Loucy (cell line): ENCODE results near the gene CCDC134.

Experiments used
- H2AFZ ChIP-seq: fragments of 200-600 bp; sonication (generic); 2 replicates; pipeline ENCODE4 v1.6.0; 2016; ENCODE audit warnings: antibody characterized with exemption, mild to moderate bottlenecking, low read length, moderate library complexity
- H3F3A ChIP-seq: fragments of 200-600 bp; 2 replicates; pipeline ENCODE4 v1.6.0; 2016; ENCODE audit warnings: antibody characterized with exemption, low read depth, mild to moderate bottlenecking
- H3K27me3 ChIP-seq: fragments of 200-600 bp; sonication (generic); 2 replicates; pipeline ENCODE4 v1.6.1; 2014; ENCODE audit warnings: low read length, mild to moderate bottlenecking; ENCODE audit not compliant: insufficient read depth, poor library complexity, severe bottlenecking
- H3K36me3 ChIP-seq: fragments of 200-600 bp; sonication (generic); 2 replicates; pipeline ENCODE4 v1.6.1; 2016; ENCODE audit warnings: low read length; ENCODE audit not compliant: insufficient read depth
- H3K4me1 ChIP-seq: fragments of 200-600 bp; sonication (generic); 2 replicates; pipeline ENCODE4 v1.5.1; 2014; ENCODE audit warnings: low read length, mild to moderate bottlenecking; ENCODE audit not compliant: insufficient read depth, poor library complexity, severe bottlenecking
- H3K4me2 ChIP-seq: fragments of 200-600 bp; sonication (generic); 2 replicates; pipeline ENCODE4 v1.6.0; 2014; ENCODE audit warnings: antibody characterized with exemption, low read length, low read depth, mild to moderate bottlenecking; ENCODE audit not compliant: poor library complexity, severe bottlenecking
- H3K4me3 ChIP-seq: fragments of 200-600 bp; sonication (generic); 2 replicates; pipeline ENCODE4 v1.5.1; 2014; ENCODE audit warnings: low read length, mild to moderate bottlenecking, mixed read lengths; ENCODE audit not compliant: poor library complexity, severe bottlenecking
- H3K79me2 ChIP-seq: fragments of 200-600 bp; sonication (generic); 2 replicates; pipeline ENCODE4 v1.6.1; 2014; ENCODE audit warnings: low read length; ENCODE audit not compliant: insufficient read depth
- H3K9ac ChIP-seq: fragments of 200-600 bp; sonication (generic); 2 replicates; pipeline ENCODE4 v1.6.0; 2014; ENCODE audit warnings: mild to moderate bottlenecking, low read depth, low read length, moderate library complexity; ENCODE audit not compliant: poor library complexity, severe bottlenecking
- H3K9me2 ChIP-seq: fragments of 200-600 bp; sonication (generic); replicated peaks from 2 replicates; pipeline ENCODE4 v1.6.1; 2016; ENCODE audit warnings: low read depth, low read length, mixed read lengths
- H3K9me3 ChIP-seq: fragments of 200-600 bp; sonication (generic); 2 replicates; pipeline ENCODE4 v1.6.1; 2014; ENCODE audit warnings: mild to moderate bottlenecking, antibody characterized with exemption, low read length, low read depth; ENCODE audit not compliant: insufficient read depth
- H4K20me1 ChIP-seq: fragments of 200-600 bp; sonication (generic); 2 replicates; pipeline ENCODE4 v1.6.0; 2014; ENCODE audit warnings: antibody characterized with exemption, low read length, mild to moderate bottlenecking; ENCODE audit not compliant: insufficient read depth, poor library complexity, severe bottlenecking
- EZH2phosphoT487 ChIP-seq: fragments of 200-600 bp; IDR thresholded peaks from 2 replicates; pipeline ENCODE4 v1.6.1; 2018; ENCODE audit warnings: antibody characterized with exemption, mild to moderate bottlenecking, moderate library complexity, borderline replicate concordance
- TF ChIP-seq, protein P1 (sequence below): fragments of 200-600 bp; sonication (generic); conservative IDR thresholded peaks from 2 replicates; pipeline ENCODE4 v1.5.1; 2014; ENCODE audit warnings: mild to moderate bottlenecking, antibody characterized with exemption, low read length

CCDC134 gene

DNA sequence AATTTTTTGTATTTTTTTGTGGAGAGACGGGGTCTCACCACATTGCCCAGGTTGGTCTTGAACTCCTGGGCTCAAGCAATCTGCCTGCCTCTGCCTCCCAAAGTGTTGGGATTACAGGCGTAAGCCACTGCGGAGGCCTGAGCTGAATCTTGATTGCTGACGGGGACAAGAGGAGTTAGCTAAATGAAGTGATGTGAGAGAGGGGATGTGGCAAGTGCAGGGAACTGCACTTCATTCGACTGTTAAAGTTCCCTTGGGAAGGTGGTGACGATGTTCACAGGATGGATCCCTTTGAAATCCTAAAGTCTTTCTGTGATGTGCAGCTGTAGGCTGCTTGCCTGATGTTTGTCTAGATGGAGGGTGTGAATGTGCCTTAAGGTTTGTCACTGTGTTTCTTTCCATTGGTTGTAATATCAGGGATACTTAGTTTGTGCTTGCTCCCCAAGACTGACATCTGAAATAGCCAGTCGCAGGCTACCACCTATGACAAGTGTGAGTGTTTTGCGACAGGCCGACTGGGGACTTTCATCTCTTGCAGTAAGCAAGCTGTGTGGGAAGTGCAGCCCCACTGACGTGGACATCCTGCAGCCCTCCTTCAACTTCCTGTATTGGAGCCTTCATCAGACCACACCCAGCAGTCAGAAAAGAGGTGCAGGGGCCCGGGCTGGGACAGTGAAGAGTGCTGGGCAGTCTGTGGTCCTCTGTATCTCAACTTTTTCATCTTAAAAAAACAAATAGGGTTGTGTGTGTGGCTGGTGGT is 19.6 kb upstream of the CCDC134 start:
- no peaks in the 10 kb centered on the region for H4K20me1 ChIP-seq
- H3K4me1 ChIP-seq, result peaks cover 24% of the 10 kb centered on the region
- H3K4me3 ChIP-seq, result peak overlapping the region; percentile 74
- H3K9me2 ChIP-seq, result no peaks in the 10 kb centered on the region
- no peaks in the 10 kb centered on the region; the same call in 1 of the 2 replicates for H3K79me2 ChIP-seq
- no peak for TF ChIP-seq EZH2phosphoT487
- TF ChIP-seq, protein P1, sequence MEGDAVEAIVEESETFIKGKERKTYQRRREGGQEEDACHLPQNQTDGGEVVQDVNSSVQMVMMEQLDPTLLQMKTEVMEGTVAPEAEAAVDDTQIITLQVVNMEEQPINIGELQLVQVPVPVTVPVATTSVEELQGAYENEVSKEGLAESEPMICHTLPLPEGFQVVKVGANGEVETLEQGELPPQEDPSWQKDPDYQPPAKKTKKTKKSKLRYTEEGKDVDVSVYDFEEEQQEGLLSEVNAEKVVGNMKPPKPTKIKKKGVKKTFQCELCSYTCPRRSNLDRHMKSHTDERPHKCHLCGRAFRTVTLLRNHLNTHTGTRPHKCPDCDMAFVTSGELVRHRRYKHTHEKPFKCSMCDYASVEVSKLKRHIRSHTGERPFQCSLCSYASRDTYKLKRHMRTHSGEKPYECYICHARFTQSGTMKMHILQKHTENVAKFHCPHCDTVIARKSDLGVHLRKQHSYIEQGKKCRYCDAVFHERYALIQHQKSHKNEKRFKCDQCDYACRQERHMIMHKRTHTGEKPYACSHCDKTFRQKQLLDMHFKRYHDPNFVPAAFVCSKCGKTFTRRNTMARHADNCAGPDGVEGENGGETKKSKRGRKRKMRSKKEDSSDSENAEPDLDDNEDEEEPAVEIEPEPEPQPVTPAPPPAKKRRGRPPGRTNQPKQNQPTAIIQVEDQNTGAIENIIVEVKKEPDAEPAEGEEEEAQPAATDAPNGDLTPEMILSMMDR, result no peak
- H3K9me3 ChIP-seq, result no peaks in the 10 kb centered on the region
- peak overlapping the region; percentile 75 for H3K9ac ChIP-seq
- H3F3A ChIP-seq, result no peaks in the 10 kb centered on the region
- H2AFZ ChIP-seq, result peak overlapping the region; percentile 85
- H3K27me3 ChIP-seq, result no peaks in the 10 kb centered on the region
- H3K4me2 ChIP-seq, result peak overlapping the region; percentile 77
- H3K36me3 ChIP-seq, result no peaks in the 10 kb centered on the region

DNA sequence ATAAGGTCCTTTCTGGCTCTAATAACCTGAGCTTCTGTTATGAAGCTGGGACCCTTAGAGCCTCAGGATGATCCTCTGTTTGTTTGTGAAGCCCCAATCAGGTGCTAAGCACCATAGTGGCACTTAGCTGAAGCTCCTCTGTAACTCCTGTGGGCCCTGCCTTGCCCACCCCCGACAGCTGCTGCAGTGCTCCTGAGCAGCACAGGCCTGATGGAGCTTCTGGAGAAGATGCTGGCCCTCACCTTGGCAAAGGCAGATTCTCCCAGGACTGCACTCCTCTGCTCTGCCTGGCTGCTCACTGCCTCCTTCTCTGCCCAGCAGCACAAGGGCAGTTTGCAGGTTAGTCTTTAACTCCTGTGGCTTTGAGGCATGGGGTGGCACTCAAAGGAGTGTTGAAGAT is 19.0 kb upstream of the CCDC134 start:
- H3F3A ChIP-seq, result no peaks in the 10 kb centered on the region
- H3K27me3 ChIP-seq, result no peaks in the 10 kb centered on the region
- H3K4me1 ChIP-seq, result peaks cover 24% of the 10 kb centered on the region
- TF ChIP-seq, protein P1, result no peak
- TF ChIP-seq EZH2phosphoT487, result no peak
- peak overlapping the region; percentile 77 for H3K4me2 ChIP-seq
- no peaks in the 10 kb centered on the region; the same call in 1 of the 2 replicates for H3K79me2 ChIP-seq
- no peaks in the 10 kb centered on the region for H4K20me1 ChIP-seq
- no peaks in the 10 kb centered on the region for H3K9me3 ChIP-seq
- H3K9me2 ChIP-seq, result no peaks in the 10 kb centered on the region
- H3K36me3 ChIP-seq, result no peaks in the 10 kb centered on the region
- H2AFZ ChIP-seq, result peak overlapping the region; percentile 85; the same call in 1 of the 2 replicates
- peak overlapping the region; percentile 75 for H3K9ac ChIP-seq
- peak overlapping the region; percentile 74 for H3K4me3 ChIP-seq

DNA sequence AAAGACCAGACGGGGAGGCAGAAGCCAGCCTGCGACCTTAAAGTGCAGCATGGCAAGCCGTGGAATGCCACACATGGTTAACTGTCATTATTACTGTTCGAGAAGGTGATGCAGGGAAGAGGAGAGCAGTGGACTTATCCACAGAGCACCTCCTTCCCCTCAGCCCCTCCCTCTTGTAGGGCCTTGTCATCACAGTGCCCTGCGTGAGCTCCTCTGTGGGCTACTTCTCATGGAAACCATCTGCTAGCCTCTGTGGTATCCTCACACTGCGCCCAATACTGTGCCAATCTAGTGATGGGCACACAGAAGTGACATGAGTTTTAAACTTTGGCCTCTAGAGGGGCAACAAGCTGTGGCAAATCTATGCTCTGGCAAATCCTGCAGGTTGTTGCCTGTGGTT is 18.2 kb upstream of the CCDC134 start:
- TF ChIP-seq EZH2phosphoT487, result no peak
- TF ChIP-seq, protein P1, result 0 out of 2 replicates have a peak, but pooled peaks have one; percentile 25
- H3K4me2 ChIP-seq, result peak overlapping the region; percentile 77
- peak overlapping the region; percentile 75 for H3K9ac ChIP-seq

More for the DNA sequence above, 18.2 kb upstream of the CCDC134 start:
- Histone ChIP-seq H4K20me1 (no peaks in the 10 kb centered on the region), H2AFZ (no peak overlapping the region), H3K9me3 (no peaks in the 10 kb centered on the region), H3K4me3 (peak overlapping the region; percentile 74), H3K79me2 (no peaks in the 10 kb centered on the region; the same call in 1 of the 2 replicates), H3K9me2 (no peaks in the 10 kb centered on the region), H3K36me3 (no peaks in the 10 kb centered on the region), H3K4me1 (peaks cover 24% of the 10 kb centered on the region), H3F3A (no peaks in the 10 kb centered on the region), H3K27me3 (no peaks in the 10 kb centered on the region)
